Pancreas (tissue), 10 donors: Measurements from ENCODE around the gene GRK5. TPM values are rescaled to one million over a fixed set of nuclear protein-coding genes. Genes with fewer than 3 reads are reported as not detected.
A peak's percentile ranks its signal among the peaks of the same experiment; 100 is the strongest.

Source experiments
- ATAC-seq, 4 donors: fragments of 200-7000 bp; cut with Tn5 transposase; one replicate each; pipeline versions ENCODE4 v1.8.0 to v1.9.1; 2020; ENCODE audit warnings: mild to moderate bottlenecking in 4 of 4, moderate library complexity in 4 of 4
- DNase-seq, 6 donors: peaks; one replicate each; pipeline ENCODE4 v3.0.0-alpha.2; 2020
- FAIRE-seq: peaks from 2 replicates; lab custom pipeline; 2012; peaks lifted over from hg19 to GRCh38; lab: Jason Lieb, UNC
- H3K27ac ChIP-seq, 4 donors: fragments of 200-600 bp; sonication (generic); 1 replicate in 3 of 4; 2 replicates in 1 of 4; pipeline versions ENCODE4 v1.5.0 to v1.8.0; 2020
- H3K27me3 ChIP-seq, 4 donors: fragments of 200-600 bp; one replicate each; pipeline ENCODE4 v1.8.0; 2021
- H3K36me3 ChIP-seq, 3 donors: fragments of 200-600 bp; sonication (generic) in 1 of 3; one replicate each; pipeline versions ENCODE4 v1.5.0 to v1.8.0; 2020 to 2021
- H3K4me1 ChIP-seq, 3 donors: fragments of 200-600 bp; one replicate each; pipeline ENCODE4 v1.8.0; 2021
- H3K4me3 ChIP-seq, 4 donors: fragments of 200-600 bp; sonication (generic) in 2 of 4; one replicate each; pipeline versions ENCODE4 v1.5.0 to v1.8.0; 2020 to 2021
- H3K9me3 ChIP-seq, 4 donors: fragments of 200-600 bp; one replicate each; pipeline ENCODE4 v1.8.0; 2021
- WGBS, 2 donors: extraction: QIAGEN DNeasy Blood & Tissue Kit; methylation state at CpG; one replicate each; pipeline ENCODE4 v1.1.7; 2013; 5-methylcytosine and 5-hydroxymethylcytosine counted together
- intact Hi-C, 3 donors: fragments of 100-400 bp; cut with DNase I; formaldehyde crosslinking; loops; one replicate each; pipeline versions ENCODE4 v1.11.1 to v1.14.2; 2022
- polyA plus RNA-seq, 2 donors: library from polyadenylated mRNA; stranded (reverse); fragments of 200-250 nt; gene quantifications; one replicate each; pipeline ENCODE4 v1.2.3, GENCODE V29; 2013
- total RNA-seq, 6 donors: library from RNA; stranded (reverse); fragmentation: NEBNext Ultra II Directional in 4 of 6; extraction: Animal tissue kit (Norgen Biotek cat#: 25700) in 4 of 6; gene quantifications; one replicate each; pipeline versions ENCODE4 v1.2.1 to v1.2.4, GENCODE V29; 2021 to 2023
- TF ChIP-seq, protein P1 (sequence below), 4 donors: fragments of 200-600 bp; sonication (generic) in 3 of 4; IDR thresholded peaks; one replicate each; pipeline versions ENCODE4 v1.5.0 to v1.8.0; 2021; ENCODE audit warnings: antibody characterized with exemption in 4 of 4
- donor health status: healthy with polysubstance abuse.
- donor health status: DM: no; HTN: no; CAD: no; lungs with moderate emphysema.
- donor health status: DM: no; HTN: no; CAD: no.
- donor health status: control.
- donor health status: control.
- donor health status: Bipolar disorder and iron deficiency.
- donor health status: DM: yes; HTN: yes; CAD: no.
- donor health status: DM: no; HTN: no; CAD: no.
- donor health status: DM: no; HTN: no; CAD: no.
- donor health status: DM: yes; HTN: yes; CAD: no.

Gene GRK5
- total and polyA plus RNA-seq, 8 donors, result 1.4 to 6.0 (median 2.5) TPM

DNA sequence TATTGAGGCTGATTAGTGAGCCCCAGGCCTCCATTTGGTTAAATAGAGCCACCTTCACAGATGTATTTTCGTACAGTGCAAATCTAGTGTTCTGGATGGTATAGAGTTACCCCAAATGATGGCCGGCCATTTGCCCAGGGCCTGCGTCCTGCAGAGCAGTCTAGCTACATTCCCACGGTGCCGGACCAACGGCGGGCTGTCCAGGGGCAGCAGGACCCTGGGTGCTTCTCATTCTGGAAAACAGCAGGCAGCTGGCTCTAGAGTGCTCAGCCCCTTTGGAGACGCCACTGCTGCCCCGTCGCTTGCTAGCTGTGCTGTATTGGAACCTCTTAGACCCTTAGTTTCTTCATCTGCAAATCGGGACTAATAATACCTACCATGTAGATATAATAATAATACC is 186.1 kb downstream of the GRK5 start:
- intact Hi-C loops, result no loop called here
- Histone ChIP-seq H3K4me3 (no peak overlapping the region), H3K27me3 (no peaks in the 10 kb centered on the region), H3K4me1 (no peaks in the 10 kb centered on the region), H3K9me3 (no peaks in the 10 kb centered on the region), H3K36me3 (no peaks in the 10 kb centered on the region), H3K27ac (no peak overlapping the region)
- no peak for FAIRE-seq
- TF ChIP-seq, protein P1, sequence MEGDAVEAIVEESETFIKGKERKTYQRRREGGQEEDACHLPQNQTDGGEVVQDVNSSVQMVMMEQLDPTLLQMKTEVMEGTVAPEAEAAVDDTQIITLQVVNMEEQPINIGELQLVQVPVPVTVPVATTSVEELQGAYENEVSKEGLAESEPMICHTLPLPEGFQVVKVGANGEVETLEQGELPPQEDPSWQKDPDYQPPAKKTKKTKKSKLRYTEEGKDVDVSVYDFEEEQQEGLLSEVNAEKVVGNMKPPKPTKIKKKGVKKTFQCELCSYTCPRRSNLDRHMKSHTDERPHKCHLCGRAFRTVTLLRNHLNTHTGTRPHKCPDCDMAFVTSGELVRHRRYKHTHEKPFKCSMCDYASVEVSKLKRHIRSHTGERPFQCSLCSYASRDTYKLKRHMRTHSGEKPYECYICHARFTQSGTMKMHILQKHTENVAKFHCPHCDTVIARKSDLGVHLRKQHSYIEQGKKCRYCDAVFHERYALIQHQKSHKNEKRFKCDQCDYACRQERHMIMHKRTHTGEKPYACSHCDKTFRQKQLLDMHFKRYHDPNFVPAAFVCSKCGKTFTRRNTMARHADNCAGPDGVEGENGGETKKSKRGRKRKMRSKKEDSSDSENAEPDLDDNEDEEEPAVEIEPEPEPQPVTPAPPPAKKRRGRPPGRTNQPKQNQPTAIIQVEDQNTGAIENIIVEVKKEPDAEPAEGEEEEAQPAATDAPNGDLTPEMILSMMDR (IDR thresholded peaks at IDR 0.05), result no peak
- ATAC-seq, result no peak
- 77 to 88% methylated on average over 11 of the region's 11 CpGs for WGBS, 2 donors
- DNase-seq, result no peak

DNA sequence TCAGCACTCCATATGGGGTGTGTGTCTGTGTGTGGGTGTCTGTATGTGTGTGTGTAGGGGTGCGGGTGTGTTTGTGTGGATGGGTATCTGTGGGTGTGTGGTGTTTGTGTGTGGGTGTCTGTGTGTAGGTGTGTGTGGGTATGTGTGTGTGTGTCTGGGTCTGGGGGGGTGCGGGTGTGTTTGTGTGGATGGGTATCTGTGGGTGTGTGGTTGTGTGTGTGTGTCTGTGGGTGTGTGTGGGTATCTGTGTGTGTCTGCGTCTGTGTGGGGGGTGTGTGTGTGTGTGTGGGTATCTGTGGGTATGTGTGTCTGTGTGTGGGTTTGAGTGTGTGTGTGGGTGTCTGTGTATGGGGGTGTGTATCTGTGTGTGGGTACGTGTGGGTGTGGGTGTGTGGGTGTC is 186.5 kb downstream of the GRK5 start:
- intact Hi-C loops, result no loop called here
- H3K4me3 ChIP-seq, result no peak overlapping the region
- H3K27ac ChIP-seq, result no peak overlapping the region
- no peaks in the 10 kb centered on the region for H3K4me1 ChIP-seq
- no peaks in the 10 kb centered on the region for H3K9me3 ChIP-seq
- 83 to 96% methylated on average over 4 of the region's 4 CpGs for WGBS, 2 donors
- H3K36me3 ChIP-seq, result no peaks in the 10 kb centered on the region
- FAIRE-seq (no peak), ATAC-seq (no peak), DNase-seq (no peak)
- TF ChIP-seq, protein P1 (IDR thresholded peaks at IDR 0.05), result no peak
- H3K27me3 ChIP-seq, result no peaks in the 10 kb centered on the region

DNA sequence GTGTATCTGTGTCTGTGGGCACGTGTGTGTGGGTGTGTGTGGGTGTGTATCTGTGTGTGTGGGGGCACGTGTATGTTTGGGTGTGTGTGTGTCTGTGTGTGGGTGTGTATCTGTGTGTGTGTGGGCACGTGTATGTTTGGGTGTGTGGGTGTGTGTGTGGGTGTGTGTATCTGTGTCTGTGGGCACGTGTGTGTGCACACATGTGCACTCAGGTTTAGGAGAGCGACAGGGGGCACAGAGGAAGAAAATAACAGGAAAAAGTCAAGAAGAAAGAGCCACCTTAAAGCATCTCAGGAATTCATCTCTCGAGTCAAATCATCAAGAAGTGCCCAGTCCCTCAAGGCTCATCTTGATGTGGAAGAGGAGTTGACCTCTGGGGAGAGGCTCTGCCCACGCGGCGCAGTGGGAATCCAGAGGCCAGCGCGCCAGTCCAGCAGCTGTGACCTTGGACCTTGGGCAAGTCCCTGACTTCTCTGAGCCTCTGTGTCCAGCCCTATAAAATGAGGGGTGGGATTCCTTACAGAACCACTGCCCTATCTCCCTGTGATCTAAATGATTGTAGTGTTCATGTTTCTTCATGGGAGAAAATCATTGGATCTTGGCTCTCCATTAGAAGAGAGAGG is 187.4 kb downstream of the GRK5 start:
- no peaks in the 10 kb centered on the region for H3K4me1 ChIP-seq
- H3K9me3 ChIP-seq, result no peaks in the 10 kb centered on the region
- ATAC-seq (no peak), FAIRE-seq (no peak), DNase-seq (no peak)
- H3K27me3 ChIP-seq, result no peaks in the 10 kb centered on the region
- H3K27ac ChIP-seq, result no peak overlapping the region
- WGBS, 2 donors, result 80 to 82% methylated on average over 9 to 10 of the region's 11 CpGs
- TF ChIP-seq, protein P1 (IDR thresholded peaks at IDR 0.05), result no peak
- H3K36me3 ChIP-seq, result no peaks in the 10 kb centered on the region
- intact Hi-C loops, result no loop called here
- no peak overlapping the region for H3K4me3 ChIP-seq

DNA sequence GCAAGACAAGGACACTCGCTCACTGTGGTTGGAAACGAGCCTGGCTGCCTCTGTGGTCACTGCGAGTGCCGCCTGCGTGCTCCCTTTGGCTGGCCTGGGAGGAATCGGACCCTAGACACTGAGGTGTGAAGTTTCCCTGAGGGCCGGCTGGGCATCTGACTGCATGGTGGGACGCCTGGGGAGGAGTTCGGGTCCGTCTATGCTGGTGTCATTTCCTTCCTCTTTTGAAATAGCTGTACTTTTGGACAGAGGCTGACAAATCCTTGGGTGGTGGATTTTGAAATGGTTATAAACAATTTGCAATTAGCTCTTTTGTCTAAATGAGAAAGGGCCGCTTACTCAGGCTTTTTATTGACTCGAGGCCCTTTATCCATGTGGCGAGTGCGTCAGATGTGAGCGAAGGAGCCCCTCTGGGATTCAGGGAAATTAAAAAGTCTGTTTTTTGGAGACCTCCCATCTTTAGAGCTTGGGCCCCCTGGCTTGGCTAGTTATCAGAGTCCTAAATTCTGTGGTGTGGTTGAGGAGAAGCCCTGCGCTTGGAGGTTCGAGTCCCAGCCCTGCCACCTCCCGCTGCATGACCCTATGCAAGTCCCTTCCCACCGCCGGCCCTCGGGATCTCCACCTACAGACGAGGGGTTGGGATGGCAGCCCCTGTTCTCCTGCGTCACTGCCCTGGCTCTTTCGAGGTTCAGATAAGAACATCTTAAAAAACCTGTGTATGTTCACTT is 188.1 kb downstream of the GRK5 start:
- Histone ChIP-seq H3K27ac (peak overlapping the region in 1 of 4 donors; percentile 21), H3K4me3 (no peak overlapping the region), H3K36me3 (no peaks in the 10 kb centered on the region), H3K9me3 (no peaks in the 10 kb centered on the region), H3K27me3 (no peaks in the 10 kb centered on the region), H3K4me1 (no peaks in the 10 kb centered on the region)
- intact Hi-C loops, result no loop called here
- TF ChIP-seq, protein P1 (IDR thresholded peaks at IDR 0.05), result no peak
- 87 to 90% methylated on average over 24 of the region's 24 CpGs for WGBS, 2 donors
- FAIRE-seq, result no peak
- DNase-seq, result no peak
- ATAC-seq, result peak in 3 of 4 donors; percentile 31 to 75 (median 70)
